ENCODE results near the gene XPO1. TPM values are rescaled to one million over a fixed set of nuclear protein-coding genes. Genes with fewer than 3 reads are reported as not detected.
"Not testable (repeated sequence)": the region's sequence is repeated elsewhere in the genome, so short reads cannot be mapped to it uniquely, and the experiment has no call there.

XPO1 gene
- total RNA-seq, 1 donor from 2014 or later, result 103 TPM

GRCh38 chr2:61492476-61492875, 45.7 kb downstream of the XPO1 start:
- Mint-ChIP-seq H3K27me3 (ENCODE audit: unreplicated experiment) (no peaks in the 10 kb centered on the region), H3K9me3 (ENCODE audit: unreplicated experiment) (no peaks in the 10 kb centered on the region), H3K27ac (ENCODE audit: unreplicated experiment) (no peak overlapping the region), H3K36me3 (ENCODE audit: unreplicated experiment) (no peaks in the 10 kb centered on the region), H3K4me3 (ENCODE audit: unreplicated experiment) (no peak overlapping the region), H3K4me1 (ENCODE audit: low read depth, unreplicated experiment) (no peaks in the 10 kb centered on the region)
- no peak for TF ChIP-seq CTCF (IDR thresholded peaks at IDR 0.05; ENCODE audit: partially characterized antibody, unreplicated experiment)
- no peak for DNase-seq

- Mint-ChIP-seq H3K36me3 (ENCODE audit: unreplicated experiment) (no peaks in the 10 kb centered on the region), H3K9me3 (ENCODE audit: unreplicated experiment) (no peaks in the 10 kb centered on the region), H3K27me3 (ENCODE audit: unreplicated experiment) (peaks cover 2% of the 10 kb centered on the region), H3K27ac (ENCODE audit: unreplicated experiment) (no peak overlapping the region), H3K4me3 (ENCODE audit: unreplicated experiment) (no peak overlapping the region), H3K4me1 (ENCODE audit: low read depth, unreplicated experiment) (no peaks in the 10 kb centered on the region)
- no peak for DNase-seq
- TF ChIP-seq CTCF (IDR thresholded peaks at IDR 0.05; ENCODE audit: partially characterized antibody, unreplicated experiment), result no peak
Measured at GRCh38 chr2:61485281-61485680, 52.9 kb downstream of the XPO1 start.

- no peak for DNase-seq
- Mint-ChIP-seq H3K36me3 (ENCODE audit: unreplicated experiment) (no peaks in the 10 kb centered on the region), H3K4me1 (ENCODE audit: low read depth, unreplicated experiment) (no peaks in the 10 kb centered on the region), H3K27me3 (ENCODE audit: unreplicated experiment) (peaks cover 2% of the 10 kb centered on the region), H3K9me3 (ENCODE audit: unreplicated experiment) (peaks cover 2% of the 10 kb centered on the region), H3K4me3 (ENCODE audit: unreplicated experiment) (no peak overlapping the region), H3K27ac (ENCODE audit: unreplicated experiment) (no peak overlapping the region)
- TF ChIP-seq CTCF (IDR thresholded peaks at IDR 0.05; ENCODE audit: partially characterized antibody, unreplicated experiment), result no peak
Measured at GRCh38 chr2:61478086-61478485, 60.1 kb downstream of the XPO1 start.

DNA sequence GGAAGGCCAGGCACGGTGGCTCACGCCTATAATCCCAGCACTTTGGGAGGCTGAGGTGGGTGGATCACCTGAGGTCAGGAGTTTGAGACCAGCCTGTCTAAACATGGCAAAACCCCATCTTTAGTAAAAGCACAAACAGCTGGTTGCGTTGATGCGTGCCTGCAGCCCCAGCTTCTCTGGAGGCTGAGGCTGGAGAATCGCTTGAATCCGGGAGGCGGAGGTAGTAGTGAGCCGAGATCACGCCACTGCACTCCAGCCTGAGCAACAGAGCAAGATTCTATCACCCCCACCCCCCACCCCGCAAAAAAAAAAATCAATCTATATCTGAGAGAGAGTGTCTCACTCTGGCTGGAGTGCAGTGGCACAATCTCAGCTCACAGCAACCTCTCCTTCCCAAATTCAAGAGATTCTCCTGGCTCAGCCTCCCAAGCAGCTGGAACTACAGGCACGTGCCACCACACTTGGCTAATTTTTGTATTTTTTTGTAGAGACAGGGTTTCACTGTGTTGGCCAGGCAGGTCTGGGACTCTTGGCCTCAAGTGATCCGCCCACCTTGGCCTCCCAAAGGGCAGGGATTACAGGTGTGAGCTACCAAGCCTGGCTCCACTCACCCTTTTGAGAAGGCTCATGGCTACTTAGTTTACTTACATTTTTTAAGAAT, 61.1 kb downstream of the XPO1 start:
- H3K36me3 Mint-ChIP-seq (ENCODE audit: unreplicated experiment); H3K27ac Mint-ChIP-seq (ENCODE audit: unreplicated experiment); H3K27me3 Mint-ChIP-seq (ENCODE audit: unreplicated experiment); H3K4me1 Mint-ChIP-seq (ENCODE audit: low read depth, unreplicated experiment); H3K4me3 Mint-ChIP-seq (ENCODE audit: unreplicated experiment); DNase-seq; H3K9me3 Mint-ChIP-seq (ENCODE audit: unreplicated experiment): not testable (repeated sequence)

DNA sequence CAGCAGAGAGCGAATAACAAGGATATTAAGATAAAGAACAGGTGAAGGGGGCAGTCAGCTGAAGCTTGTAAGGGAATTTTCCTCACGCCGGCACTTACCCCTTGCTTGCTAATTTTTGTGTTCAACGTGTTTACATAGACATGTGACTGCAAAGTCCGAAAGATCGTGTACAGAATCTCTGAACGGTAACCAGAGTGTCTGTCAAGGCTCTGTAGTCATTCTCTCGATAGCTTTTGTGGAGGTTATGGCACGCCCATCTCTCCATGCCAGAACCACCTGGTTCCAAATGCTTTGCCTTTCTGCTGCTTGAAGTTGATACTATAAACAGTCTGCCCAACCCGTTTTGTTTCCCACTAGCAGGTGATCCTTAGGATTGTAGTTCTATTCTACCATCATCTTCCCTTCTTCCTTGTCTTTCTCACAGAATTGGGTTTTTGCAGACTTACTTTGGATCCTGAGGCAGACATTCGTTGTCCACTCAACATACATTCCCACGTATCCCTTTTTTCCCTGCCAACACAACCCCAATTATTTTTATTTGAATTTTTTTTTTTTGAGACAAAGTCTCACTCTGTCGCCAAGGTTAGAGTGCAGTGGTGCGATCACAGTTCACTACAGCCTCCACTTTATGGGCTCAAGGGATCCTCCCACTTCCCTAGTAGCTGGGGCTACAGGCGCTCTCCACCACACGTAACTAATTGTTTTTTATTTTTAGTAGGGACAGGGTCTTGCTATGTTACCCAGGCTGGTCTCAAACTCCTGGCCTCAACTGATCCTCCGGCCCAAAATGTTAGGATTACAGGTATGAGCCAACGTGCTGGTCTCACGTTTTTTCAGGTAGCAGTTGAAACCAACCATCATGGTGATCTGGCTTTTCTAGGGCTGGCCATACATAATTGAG, 66.0 kb downstream of the XPO1 start:
- no peak for TF ChIP-seq CTCF (IDR thresholded peaks at IDR 0.05; ENCODE audit: partially characterized antibody, unreplicated experiment)

More for the DNA sequence above, 66.0 kb downstream of the XPO1 start:
- peaks cover 5% of the 10 kb centered on the region for H3K4me1 Mint-ChIP-seq (ENCODE audit: low read depth, unreplicated experiment)
- DNase-seq, result no peak
- H3K27me3 Mint-ChIP-seq (ENCODE audit: unreplicated experiment), result peaks cover 5% of the 10 kb centered on the region
- no peaks in the 10 kb centered on the region for H3K36me3 Mint-ChIP-seq (ENCODE audit: unreplicated experiment)
- H3K9me3 Mint-ChIP-seq (ENCODE audit: unreplicated experiment), result peaks cover 7% of the 10 kb centered on the region
- H3K27ac Mint-ChIP-seq (ENCODE audit: unreplicated experiment), result peak overlapping the region; percentile 90
- peak overlapping the region; percentile 100 for H3K4me3 Mint-ChIP-seq (ENCODE audit: unreplicated experiment)

All from glutamatergic neuron (in vitro differentiated cells).